ENCODE measurements around the gene GPN2.

The GPN2 gene

DNA sequence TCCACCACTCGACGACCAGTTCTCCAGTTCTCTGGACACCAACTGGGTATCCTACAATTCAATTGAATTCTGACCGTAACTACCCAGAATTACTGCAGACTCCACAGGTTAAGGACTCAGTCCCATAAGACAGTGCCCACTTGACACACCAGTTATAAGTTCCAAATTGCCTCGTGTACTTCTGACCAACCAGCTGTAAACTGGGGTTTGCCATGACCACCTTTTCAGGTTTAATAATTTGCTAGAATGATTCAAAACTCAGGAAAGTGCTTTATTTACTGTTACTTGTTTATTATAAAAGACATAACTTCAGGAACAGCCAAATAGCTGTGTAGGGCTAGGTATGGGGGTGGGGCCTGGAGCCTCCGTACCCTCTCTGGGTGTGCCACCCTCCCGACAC is 46.7 kb upstream of the GPN2 start:
- Histone ChIP-seq H3F3A (ENCODE audit: insufficient read depth, low read length) (no peaks in the 10 kb centered on the region), H3K9me3 (replicated peaks; ENCODE audit: insufficient read depth, low read length) (no peaks in the 10 kb centered on the region), H3K36me3 (replicated peaks; ENCODE audit: insufficient read depth, low read length) (no peaks in the 10 kb centered on the region), H2AFZ (ENCODE audit: low read length) (no peak overlapping the region), H3K9ac (ENCODE audit: low read length) (no peak overlapping the region), H3K27me3 (replicated peaks; ENCODE audit: insufficient read depth, low read length) (no peaks in the 10 kb centered on the region), H4K20me1 (ENCODE audit: insufficient read depth, low read length) (no peaks in the 10 kb centered on the region), H3K4me3 (ENCODE audit: low read length) (no peak overlapping the region), H3K79me2 (ENCODE audit: low read length) (peaks cover 42% of the 10 kb centered on the region), H3K4me1 (ENCODE audit: low read length) (no peaks in the 10 kb centered on the region), H3K9me2 (replicated peaks; ENCODE audit: insufficient read depth, low read length) (no peaks in the 10 kb centered on the region), H3K27ac (ENCODE audit: low read length) (no peak overlapping the region), H3K4me2 (ENCODE audit: low read depth, low read length) (no peak overlapping the region)
- TF ChIP-seq, protein P1, sequence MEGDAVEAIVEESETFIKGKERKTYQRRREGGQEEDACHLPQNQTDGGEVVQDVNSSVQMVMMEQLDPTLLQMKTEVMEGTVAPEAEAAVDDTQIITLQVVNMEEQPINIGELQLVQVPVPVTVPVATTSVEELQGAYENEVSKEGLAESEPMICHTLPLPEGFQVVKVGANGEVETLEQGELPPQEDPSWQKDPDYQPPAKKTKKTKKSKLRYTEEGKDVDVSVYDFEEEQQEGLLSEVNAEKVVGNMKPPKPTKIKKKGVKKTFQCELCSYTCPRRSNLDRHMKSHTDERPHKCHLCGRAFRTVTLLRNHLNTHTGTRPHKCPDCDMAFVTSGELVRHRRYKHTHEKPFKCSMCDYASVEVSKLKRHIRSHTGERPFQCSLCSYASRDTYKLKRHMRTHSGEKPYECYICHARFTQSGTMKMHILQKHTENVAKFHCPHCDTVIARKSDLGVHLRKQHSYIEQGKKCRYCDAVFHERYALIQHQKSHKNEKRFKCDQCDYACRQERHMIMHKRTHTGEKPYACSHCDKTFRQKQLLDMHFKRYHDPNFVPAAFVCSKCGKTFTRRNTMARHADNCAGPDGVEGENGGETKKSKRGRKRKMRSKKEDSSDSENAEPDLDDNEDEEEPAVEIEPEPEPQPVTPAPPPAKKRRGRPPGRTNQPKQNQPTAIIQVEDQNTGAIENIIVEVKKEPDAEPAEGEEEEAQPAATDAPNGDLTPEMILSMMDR (IDR thresholded peaks at IDR 0.05; ENCODE audit: low read length) = no peak
- TF ChIP-seq EZH2phosphoT487 (IDR thresholded peaks at IDR 0.05; ENCODE audit: low read length) (no peak), EZH2 (optimal IDR thresholded peaks at IDR 0.05; ENCODE audit: low read depth, low read length) (no peak)
- no peak for DNase-seq

DNA sequence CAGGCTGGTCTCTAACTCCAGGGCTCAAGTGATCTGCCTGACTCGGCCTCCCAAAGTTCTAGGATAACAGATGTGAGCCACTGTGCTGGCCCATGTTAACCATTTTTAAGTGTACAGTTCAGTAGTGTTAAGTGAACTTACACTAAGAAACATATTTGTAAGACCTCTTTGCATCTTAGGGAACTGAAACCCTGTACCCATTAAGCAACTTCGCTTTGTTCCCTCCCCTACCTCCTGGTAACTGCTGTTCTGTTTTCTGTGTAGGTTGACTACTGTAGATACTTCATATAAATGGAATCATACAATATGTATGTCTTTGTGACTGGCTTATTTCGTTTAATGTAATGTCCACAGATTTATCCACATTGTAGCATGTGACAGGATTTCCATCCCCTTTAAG is 42.4 kb upstream of the GPN2 start:
- H3K36me3 ChIP-seq (replicated peaks; ENCODE audit: insufficient read depth, low read length) = 0 out of 2 replicates have a peak, but pooled peaks cover 4% of the 10 kb centered on the region
- H3K27ac ChIP-seq (ENCODE audit: low read length) = no peak overlapping the region
- no peaks in the 10 kb centered on the region for H3K9me3 ChIP-seq (replicated peaks; ENCODE audit: insufficient read depth, low read length)
- H3K79me2 ChIP-seq (ENCODE audit: low read length) = peaks cover 48% of the 10 kb centered on the region
- no peaks in the 10 kb centered on the region for H3K27me3 ChIP-seq (replicated peaks; ENCODE audit: insufficient read depth, low read length)
- H3K4me3 ChIP-seq (ENCODE audit: low read length) = no peak overlapping the region
- no peaks in the 10 kb centered on the region for H3K9me2 ChIP-seq (replicated peaks; ENCODE audit: insufficient read depth, low read length)
- H3K4me1 ChIP-seq (ENCODE audit: low read length) = no peaks in the 10 kb centered on the region
- H4K20me1 ChIP-seq (ENCODE audit: insufficient read depth, low read length) = no peaks in the 10 kb centered on the region
- no peak overlapping the region for H3K4me2 ChIP-seq (ENCODE audit: low read depth, low read length)
- DNase-seq = no peak
- H3K9ac ChIP-seq (ENCODE audit: low read length) = no peak overlapping the region
- TF ChIP-seq, protein P1 (IDR thresholded peaks at IDR 0.05; ENCODE audit: low read length) = no peak
- TF ChIP-seq EZH2phosphoT487 (IDR thresholded peaks at IDR 0.05; ENCODE audit: low read length) (no peak), EZH2 (optimal IDR thresholded peaks at IDR 0.05; ENCODE audit: low read depth, low read length) (no peak)
- no peaks in the 10 kb centered on the region for H3F3A ChIP-seq (ENCODE audit: insufficient read depth, low read length)
- no peak overlapping the region for H2AFZ ChIP-seq (ENCODE audit: low read length)

DNA sequence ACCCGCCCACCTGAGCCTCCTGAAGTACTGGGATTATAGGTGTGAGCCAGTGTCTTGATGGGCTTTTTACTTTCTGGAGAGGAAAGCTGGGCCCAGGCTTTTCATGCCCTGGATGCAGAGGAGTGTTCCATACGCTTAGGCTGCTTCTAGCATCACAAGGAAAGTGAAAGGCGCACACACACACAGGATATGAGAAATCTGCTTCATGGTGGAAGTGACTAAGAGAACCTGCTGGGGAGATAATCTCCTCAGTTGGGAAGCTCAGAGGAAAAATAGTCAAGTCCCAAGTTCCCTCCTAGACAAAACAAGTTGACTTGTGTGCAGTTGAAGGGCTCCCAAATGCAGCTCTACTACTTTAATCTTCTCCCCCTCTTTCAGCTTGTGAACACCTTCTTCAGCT is 33.6 kb upstream of the GPN2 start:
- no peaks in the 10 kb centered on the region for H3K9me3 ChIP-seq (replicated peaks; ENCODE audit: insufficient read depth, low read length)
- no peak overlapping the region for H3K4me2 ChIP-seq (ENCODE audit: low read depth, low read length)
- H3K36me3 ChIP-seq (replicated peaks; ENCODE audit: insufficient read depth, low read length) = 0 out of 2 replicates have a peak, but pooled peaks cover 7% of the 10 kb centered on the region
- H3K9me2 ChIP-seq (replicated peaks; ENCODE audit: insufficient read depth, low read length) = no peaks in the 10 kb centered on the region
- peaks cover 15% of the 10 kb centered on the region for H3K4me1 ChIP-seq (ENCODE audit: low read length)
- no peak for TF ChIP-seq EZH2 (optimal IDR thresholded peaks at IDR 0.05; ENCODE audit: low read depth, low read length)
- TF ChIP-seq, protein P1 (IDR thresholded peaks at IDR 0.05; ENCODE audit: low read length) = no peak
- no peak for TF ChIP-seq EZH2phosphoT487 (IDR thresholded peaks at IDR 0.05; ENCODE audit: low read length)
- no peak overlapping the region for H2AFZ ChIP-seq (ENCODE audit: low read length)
- H4K20me1 ChIP-seq (ENCODE audit: insufficient read depth, low read length) = no peaks in the 10 kb centered on the region
- no peaks in the 10 kb centered on the region for H3F3A ChIP-seq (ENCODE audit: insufficient read depth, low read length)
- no peaks in the 10 kb centered on the region for H3K27me3 ChIP-seq (replicated peaks; ENCODE audit: insufficient read depth, low read length)
- peaks cover 61% of the 10 kb centered on the region for H3K79me2 ChIP-seq (ENCODE audit: low read length)
- H3K9ac ChIP-seq (ENCODE audit: low read length) = no peak overlapping the region
- no peak for DNase-seq
- no peak overlapping the region for H3K4me3 ChIP-seq (ENCODE audit: low read length)
- no peak overlapping the region for H3K27ac ChIP-seq (ENCODE audit: low read length)
